NCI-H128 (cell line): ENCODE measurements around the gene AGMO.
"Not testable (repeated sequence)": the region's sequence is repeated elsewhere in the genome, so short reads cannot be mapped to it uniquely, and the experiment has no call there.

Experiments used
- DNase-seq: peaks from one replicate; lab custom pipeline; 2025; ENCODE audit not compliant: unreplicated experiment; lab: John Stamatoyannopoulos, UW

AGMO gene

GRCh38 chr7:15560968-15561367, 847 bp downstream of the AGMO start:
- DNase-seq = no peak

- DNase-seq = no peak
Observed at GRCh38 chr7:15559416-15559928, 2.3 kb downstream of the AGMO start.

- DNase-seq = no peak
Observed at GRCh38 chr7:15558756-15559155, 3.1 kb downstream of the AGMO start.

GRCh38 chr7:15557686-15558085, 4.1 kb downstream of the AGMO start:
- no peak for DNase-seq

GRCh38 chr7:15557186-15557585, 4.6 kb downstream of the AGMO start:
- DNase-seq = no peak

GRCh38 chr7:15556339-15557105, 5.3 kb downstream of the AGMO start:
- DNase-seq = no peak

- no peak for DNase-seq
Observed at GRCh38 chr7:15555381-15555859, 6.4 kb downstream of the AGMO start.

GRCh38 chr7:15554744-15555143, 7.1 kb downstream of the AGMO start:
- no peak for DNase-seq

- no peak for DNase-seq
Observed at GRCh38 chr7:15554081-15554480, 7.7 kb downstream of the AGMO start.

- not testable (repeated sequence) for DNase-seq
Observed at GRCh38 chr7:15547320-15547719, 14.5 kb downstream of the AGMO start.

- no peak for DNase-seq
Observed at GRCh38 chr7:15546272-15546792, 15.5 kb downstream of the AGMO start.

GRCh38 chr7:15544050-15544449, 17.8 kb downstream of the AGMO start:
- no peak for DNase-seq

GRCh38 chr7:15543256-15543655, 18.6 kb downstream of the AGMO start:
- no peak for DNase-seq

GRCh38 chr7:15527648-15528047, 34.2 kb downstream of the AGMO start:
- DNase-seq = no peak

- DNase-seq = no peak
Observed at GRCh38 chr7:15525652-15526263, 36.1 kb downstream of the AGMO start.

GRCh38 chr7:15524077-15524476, 37.7 kb downstream of the AGMO start:
- DNase-seq = no peak

GRCh38 chr7:15517865-15518264, 44.0 kb downstream of the AGMO start:
- not testable (repeated sequence) for DNase-seq

GRCh38 chr7:15515252-15515651, 46.6 kb downstream of the AGMO start:
- no peak for DNase-seq

GRCh38 chr7:15508258-15508657, 53.6 kb downstream of the AGMO start:
- no peak for DNase-seq

- no peak for DNase-seq
Observed at GRCh38 chr7:15507708-15508107, 54.1 kb downstream of the AGMO start.

GRCh38 chr7:15507171-15507570, 54.6 kb downstream of the AGMO start:
- no peak for DNase-seq

GRCh38 chr7:15505761-15506160, 56.1 kb downstream of the AGMO start:
- no peak for DNase-seq
